Karpas-422 (cell line): Measurements from ENCODE around the gene BDKRB2. TPM values are rescaled to one million over a fixed set of nuclear protein-coding genes. Genes with fewer than 3 reads are reported as not detected.

Experiments
- DNase-seq: peaks from one replicate; pipeline ENCODE4 v3.0.0-alpha.2; 2015
- H2AFZ ChIP-seq: fragments of 200-600 bp; sonication (generic); 2 replicates; pipeline ENCODE4 v1.6.1; 2014; ENCODE audit warnings: antibody characterized with exemption, low read length, mixed read lengths
- H3K27ac ChIP-seq: fragments of 200-600 bp; sonication (generic); 2 replicates; pipeline ENCODE4 v1.5.1; 2014; ENCODE audit warnings: mild to moderate bottlenecking, low read length, moderate library complexity
- H3K27me3 ChIP-seq: fragments of 200-600 bp; sonication (generic); 2 replicates; pipeline ENCODE4 v1.6.1; 2014; ENCODE audit warnings: low read length, mixed read lengths
- H3K36me3 ChIP-seq: fragments of 200-600 bp; sonication (generic); 2 replicates; pipeline ENCODE4 v1.6.1; 2014; ENCODE audit warnings: low read length, mixed read lengths; ENCODE audit not compliant: insufficient read depth
- H3K4me1 ChIP-seq: fragments of 200-600 bp; sonication (generic); 2 replicates; pipeline ENCODE4 v1.6.1; 2014; ENCODE audit warnings: mild to moderate bottlenecking, low read length, mixed read lengths
- H3K4me2 ChIP-seq: fragments of 200-600 bp; sonication (generic); 2 replicates; pipeline ENCODE4 v1.6.1; 2014; ENCODE audit warnings: low read length, low read depth, mild to moderate bottlenecking; ENCODE audit not compliant: poor library complexity, severe bottlenecking
- H3K4me3 ChIP-seq: fragments of 200-600 bp; sonication (generic); 2 replicates; pipeline ENCODE4 v1.5.1; 2014; ENCODE audit warnings: mild to moderate bottlenecking, antibody characterized with exemption, low read length, mixed read lengths
- H3K79me2 ChIP-seq: fragments of 200-600 bp; sonication (generic); 2 replicates; pipeline ENCODE4 v1.6.1; 2014; ENCODE audit warnings: mild to moderate bottlenecking, low read length, mixed read lengths
- H3K9ac ChIP-seq: fragments of 200-600 bp; sonication (generic); 2 replicates; pipeline ENCODE4 v1.6.0; 2014; ENCODE audit warnings: low read length
- H3K9me2 ChIP-seq: fragments of 200-600 bp; sonication (generic), shearing (Covaris generic); replicated peaks from 2 replicates; pipeline ENCODE4 v1.6.0; 2014; ENCODE audit warnings: mild to moderate bottlenecking, low read length, moderate library complexity; ENCODE audit not compliant: insufficient read depth
- H3K9me3 ChIP-seq: fragments of 300-700, 200-600 bp; sonication (generic); 2 replicates; pipeline ENCODE4 v1.6.1; 2014; ENCODE audit warnings: low read length, mixed read lengths
- H4K20me1 ChIP-seq: fragments of 200-600 bp; sonication (generic); 2 replicates; pipeline ENCODE4 v1.6.1; 2014; ENCODE audit warnings: mild to moderate bottlenecking, antibody characterized with exemption, low read length, low read depth; ENCODE audit not compliant: insufficient read depth
- total RNA-seq: library from RNA; depleted of rRNA; stranded (reverse); fragments of >200 nt; shearing (Covaris generic); gene quantifications from 2 replicates; pipeline ENCODE4 v1.2.3, GENCODE V29; 2014; ENCODE audit warnings: low replicate concordance

Gene BDKRB2
- total RNA-seq, 1 experiment from 2014 or later: not detected

- no peak for DNase-seq
- Histone ChIP-seq H3K9ac (no peak overlapping the region), H3K27me3 (no peaks in the 10 kb centered on the region; the same call in 1 of the 2 replicates), H3K4me1 (peaks cover 3% of the 10 kb centered on the region; the same call in 1 of the 2 replicates), H3K4me3 (no peak overlapping the region), H3K36me3 (no peaks in the 10 kb centered on the region), H3K9me2 (no peaks in the 10 kb centered on the region), H3K79me2 (no peaks in the 10 kb centered on the region), H4K20me1 (no peaks in the 10 kb centered on the region), H2AFZ (no peak overlapping the region), H3K4me2 (no peak overlapping the region), H3K27ac (no peak overlapping the region), H3K9me3 (no peaks in the 10 kb centered on the region)
Observed at GRCh38 chr14:96162265-96162664, 42.4 kb upstream of the BDKRB2 start.

- no peak overlapping the region for H3K4me3 ChIP-seq
- no peak overlapping the region for H3K4me2 ChIP-seq
- DNase-seq: no peak
- no peak overlapping the region for H3K27ac ChIP-seq
- no peak overlapping the region for H2AFZ ChIP-seq
- H3K36me3 ChIP-seq: no peaks in the 10 kb centered on the region
- H3K79me2 ChIP-seq: no peaks in the 10 kb centered on the region
- no peak overlapping the region for H3K9ac ChIP-seq
- H3K27me3 ChIP-seq: no peaks in the 10 kb centered on the region; the same call in 1 of the 2 replicates
- peaks cover 3% of the 10 kb centered on the region; the same call in 1 of the 2 replicates for H3K4me1 ChIP-seq
- H4K20me1 ChIP-seq: no peaks in the 10 kb centered on the region
- H3K9me3 ChIP-seq: no peaks in the 10 kb centered on the region
- H3K9me2 ChIP-seq: no peaks in the 10 kb centered on the region
Observed at GRCh38 chr14:96162741-96163140, 41.9 kb upstream of the BDKRB2 start.

DNA sequence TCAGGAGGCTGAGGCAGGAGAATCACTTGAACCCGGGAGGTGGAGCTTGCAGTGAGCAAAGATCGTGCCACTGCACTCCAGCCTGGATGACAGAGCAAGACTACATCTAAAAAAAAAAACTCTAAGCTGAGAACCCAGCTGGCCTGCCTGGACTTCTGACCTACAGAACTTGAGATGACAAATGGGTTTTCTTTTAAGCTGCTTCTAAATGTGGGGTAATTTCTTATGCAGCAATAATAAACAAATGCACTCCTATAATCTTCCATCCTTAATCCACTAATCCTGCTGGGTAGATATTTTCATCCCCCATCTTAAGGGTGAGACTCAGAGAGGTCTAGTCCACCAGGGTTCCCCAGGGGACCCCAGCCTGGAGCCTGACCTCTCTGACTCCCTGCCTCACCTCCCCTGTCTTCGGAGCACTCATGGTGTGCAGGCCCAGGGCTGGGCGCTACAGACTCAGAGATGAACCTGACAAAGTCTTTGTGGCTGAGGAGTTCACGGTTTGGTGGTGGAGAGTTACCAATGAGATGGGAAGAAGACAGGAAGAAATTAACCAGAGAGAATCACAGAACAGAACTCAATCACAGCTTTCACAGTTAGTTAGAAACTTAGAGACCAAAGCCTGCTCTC lies 39.7 kb upstream of the BDKRB2 start:
- H3K4me3 ChIP-seq: no peak overlapping the region
- H3K9me3 ChIP-seq: no peaks in the 10 kb centered on the region
- no peaks in the 10 kb centered on the region; the same call in 1 of the 2 replicates for H3K27me3 ChIP-seq
- H3K79me2 ChIP-seq: no peaks in the 10 kb centered on the region
- DNase-seq: no peak
- H3K9me2 ChIP-seq: no peaks in the 10 kb centered on the region
- no peaks in the 10 kb centered on the region for H3K36me3 ChIP-seq
- no peak overlapping the region for H3K9ac ChIP-seq
- peaks cover 3% of the 10 kb centered on the region; the same call in 1 of the 2 replicates for H3K4me1 ChIP-seq
- H3K27ac ChIP-seq: no peak overlapping the region
- H2AFZ ChIP-seq: no peak overlapping the region
- no peaks in the 10 kb centered on the region for H4K20me1 ChIP-seq
- no peak overlapping the region for H3K4me2 ChIP-seq

- no peaks in the 10 kb centered on the region; the same call in 1 of the 2 replicates for H3K27me3 ChIP-seq
- peaks cover 3% of the 10 kb centered on the region; the same call in 1 of the 2 replicates for H3K4me1 ChIP-seq
- H3K79me2 ChIP-seq: no peaks in the 10 kb centered on the region
- H3K36me3 ChIP-seq: no peaks in the 10 kb centered on the region
- no peak overlapping the region for H3K9ac ChIP-seq
- no peaks in the 10 kb centered on the region for H3K9me2 ChIP-seq
- no peak overlapping the region for H3K27ac ChIP-seq
- DNase-seq: no peak
- no peaks in the 10 kb centered on the region for H3K9me3 ChIP-seq
- H2AFZ ChIP-seq: no peak overlapping the region
- H4K20me1 ChIP-seq: no peaks in the 10 kb centered on the region
- no peak overlapping the region for H3K4me2 ChIP-seq
- H3K4me3 ChIP-seq: no peak overlapping the region
Observed at GRCh38 chr14:96165493-96166436, 38.9 kb upstream of the BDKRB2 start.

DNA sequence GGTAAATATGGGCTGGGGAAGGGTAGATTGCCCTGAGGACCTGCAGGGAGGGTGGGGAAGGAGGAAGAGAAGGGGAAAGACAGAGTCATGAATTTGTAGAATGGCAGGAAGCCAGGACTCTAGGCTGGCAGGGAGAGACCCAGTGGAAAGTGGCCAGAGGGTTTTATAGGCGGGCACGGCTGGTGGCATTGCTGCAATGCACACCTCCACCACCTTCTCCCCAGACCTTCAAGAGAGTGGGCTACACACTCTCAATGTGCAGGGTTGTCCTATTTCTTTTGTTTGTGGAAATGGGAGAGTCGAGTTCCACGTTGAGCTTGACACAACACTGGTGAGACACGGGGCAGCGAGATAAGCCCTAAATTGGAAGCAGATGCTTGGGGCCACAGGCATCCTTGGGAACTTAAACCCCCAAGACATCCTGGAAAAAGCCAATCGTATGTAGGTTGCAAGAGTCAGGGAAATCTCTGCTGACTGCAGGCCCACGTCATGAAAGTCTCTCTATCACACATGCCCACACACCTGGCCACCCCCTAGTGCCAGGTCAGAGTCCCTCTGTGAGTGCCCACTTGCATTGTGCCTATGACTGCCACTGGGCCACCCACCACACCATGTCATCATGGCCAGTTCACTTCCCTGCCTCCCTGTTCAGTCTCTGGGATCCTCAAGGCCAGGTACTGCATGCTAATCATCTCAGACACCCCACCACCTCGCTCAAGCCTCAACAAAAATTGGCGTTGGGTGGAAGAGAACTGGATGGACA lies 38.0 kb upstream of the BDKRB2 start:
- Histone ChIP-seq H3K4me3 (no peak overlapping the region), H3K9me3 (no peaks in the 10 kb centered on the region), H2AFZ (no peak overlapping the region), H3K9me2 (no peaks in the 10 kb centered on the region), H3K27ac (no peak overlapping the region), H3K79me2 (no peaks in the 10 kb centered on the region), H3K9ac (no peak overlapping the region), H4K20me1 (no peaks in the 10 kb centered on the region), H3K4me1 (peaks cover 3% of the 10 kb centered on the region; the same call in 1 of the 2 replicates), H3K36me3 (no peaks in the 10 kb centered on the region), H3K4me2 (no peak overlapping the region), H3K27me3 (no peaks in the 10 kb centered on the region)
- no peak for DNase-seq

DNA sequence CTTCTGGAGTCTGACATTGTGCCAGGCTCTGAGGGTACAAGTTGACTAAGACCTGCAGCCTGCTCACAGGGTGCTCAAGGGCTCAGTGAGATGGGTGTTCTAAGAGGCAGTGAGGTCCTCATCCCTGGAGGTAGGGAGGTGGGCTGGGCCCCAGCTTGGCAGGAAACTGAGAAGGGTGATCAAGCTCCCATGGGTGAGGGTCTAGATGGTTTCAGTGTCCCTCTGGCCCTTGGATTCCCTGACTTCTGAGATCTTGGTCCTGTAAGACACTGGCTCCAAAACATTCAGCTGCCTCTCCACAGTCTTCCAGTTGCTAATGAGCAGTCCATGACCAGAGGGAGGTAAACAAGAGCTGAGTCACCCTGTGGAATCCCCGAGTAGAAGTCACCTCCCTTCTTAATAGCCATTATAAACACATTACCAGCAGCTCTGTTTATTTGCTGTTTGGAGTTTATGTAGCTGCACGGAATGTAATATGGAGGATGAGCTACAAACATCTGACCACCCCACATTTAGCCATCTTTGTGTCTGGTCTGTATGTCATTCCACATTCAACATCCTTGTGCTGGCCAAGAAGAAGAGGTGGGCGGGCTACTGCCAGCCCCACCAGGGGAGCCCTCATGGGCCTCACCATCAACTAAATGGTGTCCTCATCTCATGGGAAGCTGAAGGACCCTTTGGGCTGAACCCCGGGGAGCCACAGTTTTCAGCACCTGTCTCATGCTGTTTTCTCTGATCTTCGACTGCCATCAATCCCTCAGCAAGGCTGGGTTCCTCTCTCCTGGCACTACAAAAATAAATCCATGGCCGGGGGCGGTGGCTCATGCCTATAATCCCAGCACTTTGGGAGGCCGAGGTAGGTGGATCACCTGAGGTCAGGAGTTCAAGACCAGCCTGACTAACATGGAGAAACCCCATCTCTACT lies 37.2 kb upstream of the BDKRB2 start:
- H3K4me3 ChIP-seq: no peak overlapping the region
- peaks cover 3% of the 10 kb centered on the region; the same call in 1 of the 2 replicates for H3K4me1 ChIP-seq
- H3K4me2 ChIP-seq: no peak overlapping the region
- H3K9me2 ChIP-seq: no peaks in the 10 kb centered on the region
- no peak for DNase-seq
- H3K36me3 ChIP-seq: no peaks in the 10 kb centered on the region
- H3K79me2 ChIP-seq: no peaks in the 10 kb centered on the region
- H2AFZ ChIP-seq: no peak overlapping the region
- H4K20me1 ChIP-seq: no peaks in the 10 kb centered on the region
- H3K27me3 ChIP-seq: no peaks in the 10 kb centered on the region
- H3K9ac ChIP-seq: no peak overlapping the region
- H3K27ac ChIP-seq: no peak overlapping the region
- H3K9me3 ChIP-seq: no peaks in the 10 kb centered on the region

DNA sequence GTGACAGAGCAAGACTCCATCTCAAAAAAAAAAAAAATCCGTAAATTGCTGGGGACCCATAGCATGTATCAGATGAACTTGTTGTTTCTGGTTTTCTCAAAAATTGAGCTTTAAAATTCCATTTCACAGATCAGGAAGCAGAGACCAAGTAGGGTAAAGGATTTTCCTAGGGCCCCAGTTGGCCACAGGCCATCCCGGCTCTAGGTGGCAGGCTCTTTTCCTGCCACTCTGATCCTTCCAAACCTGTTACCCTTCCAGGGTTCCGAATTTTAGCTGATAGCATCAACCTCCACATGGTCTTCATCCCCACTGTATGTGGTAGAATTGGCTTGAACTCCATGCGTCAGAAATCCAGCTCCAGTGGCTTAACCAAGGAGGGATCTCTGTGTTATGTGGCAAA lies 36.1 kb upstream of the BDKRB2 start:
- Histone ChIP-seq H4K20me1 (no peaks in the 10 kb centered on the region), H3K4me2 (no peak overlapping the region), H3K9me2 (no peaks in the 10 kb centered on the region), H3K27me3 (no peaks in the 10 kb centered on the region), H3K9ac (no peak overlapping the region), H3K79me2 (no peaks in the 10 kb centered on the region), H3K9me3 (no peaks in the 10 kb centered on the region), H3K4me3 (no peak overlapping the region), H3K27ac (no peak overlapping the region), H3K4me1 (peaks cover 3% of the 10 kb centered on the region; the same call in 1 of the 2 replicates), H3K36me3 (no peaks in the 10 kb centered on the region), H2AFZ (no peak overlapping the region)
- no peak for DNase-seq
